Panc1 (cell line): Measurements from ENCODE around the gene ABCG1. TPM values are rescaled to one million over a fixed set of nuclear protein-coding genes. Genes with fewer than 3 reads are reported as not detected.
"Not testable (repeated sequence)": the region's sequence is repeated elsewhere in the genome, so short reads cannot be mapped to it uniquely, and the experiment has no call there.

Experiments
- ATAC-seq: fragments of 200-7000 bp; cut with Tn5 transposase; 2 replicates; pipeline ENCODE4 v1.9.1; 2020; ENCODE audit warnings: mild to moderate bottlenecking, moderate library complexity
- BruUV-seq: library from RNA; stranded (reverse); fragments of 400-500 nt; replicated peaks from 2 replicates; lab custom pipeline; 2021; lab: Mats Ljungman, UMichigan
- CTCF ChIA-PET: fragments of 300-600 bp; sonication (Branson Sonifier 250); formaldehyde crosslinking; loops from one replicate; lab custom pipeline; 2022; ENCODE audit warnings: antibody characterized with exemption; lab: Charles Lee
- POLR2A ChIA-PET: fragments of 300-600 bp; sonication (Branson Sonifier 250); formaldehyde crosslinking; loops from one replicate; lab custom pipeline; 2022; ENCODE audit warnings: antibody characterized with exemption; lab: Charles Lee
- DNase-seq: peaks from one replicate; pipeline ENCODE4 v3.0.0-alpha.2; 2010; ENCODE audit warnings: low read depth, low spot score
- H3K27ac ChIP-seq: 2 replicates; pipeline ENCODE4 v1.5.1; 2011; ENCODE audit warnings: mild to moderate bottlenecking, low read length, inconsistent platforms
- H3K27me3 ChIP-seq: fragments of 200-500 bp; sonication (Bioruptor generic); 2 replicates; pipeline ENCODE4 v1.6.0; 2014; ENCODE audit warnings: low read length, inconsistent platforms; ENCODE audit not compliant: control insufficient read depth, insufficient read depth
- H3K36me3 ChIP-seq: fragments of 200-500 bp; sonication (Bioruptor generic); 2 replicates; pipeline ENCODE4 v1.5.1; 2014; ENCODE audit warnings: inconsistent platforms, mild to moderate bottlenecking, low read length, moderate library complexity; ENCODE audit not compliant: control insufficient read depth, insufficient read depth
- H3K4me1 ChIP-seq: 2 replicates; pipeline ENCODE4 v1.5.1; 2011; ENCODE audit warnings: inconsistent platforms, mild to moderate bottlenecking, low read length, moderate library complexity; ENCODE audit not compliant: control insufficient read depth, insufficient read depth
- H3K4me3 ChIP-seq, 2 experiments: 2 replicates each; pipeline ENCODE4 v1.5.1; 2011 to 2012; ENCODE audit warnings: low read depth in 2 of 2, low read length in 2 of 2, mild to moderate bottlenecking in 2 of 2, inconsistent platforms in 1 of 2, moderate library complexity in 1 of 2
- H3K9me3 ChIP-seq: fragments of 200-500 bp; sonication (Bioruptor generic); 2 replicates; pipeline ENCODE4 v1.5.1; 2014; ENCODE audit warnings: low read depth, mild to moderate bottlenecking, inconsistent platforms, low read length, moderate library complexity; ENCODE audit not compliant: control insufficient read depth, insufficient read depth
- POLR2AphosphoS5 ChIP-seq: IDR thresholded peaks from 2 replicates; pipeline ENCODE4 v1.6.1; 2012; ENCODE audit warnings: mild to moderate bottlenecking, low read depth, low read length, moderate library complexity
- REST ChIP-seq, 2 experiments: IDR thresholded peaks; 2 replicates each; pipeline ENCODE4 v1.6.1; 2011 to 2012; ENCODE audit warnings: low read depth in 2 of 2, control low read depth in 1 of 2, low read length in 1 of 2, mild to moderate bottlenecking in 1 of 2, moderate library complexity in 1 of 2; ENCODE audit not compliant: insufficient read depth in 1 of 2
- SIN3A ChIP-seq: IDR thresholded peaks from 2 replicates; pipeline ENCODE4 v1.6.1; 2012; ENCODE audit warnings: low read depth, mild to moderate bottlenecking, low read length, moderate library complexity, borderline replicate concordance; ENCODE audit not compliant: insufficient read depth
- TCF7L2 ChIP-seq: IDR thresholded peaks from 2 replicates; pipeline ENCODE4 v1.6.1; 2011; ENCODE audit warnings: mild to moderate bottlenecking, low read depth, low read length, inconsistent platforms
- in situ Hi-C: cut with HindIII; loops from 2 replicates; pipeline ENCODE4 v1.10.0; 2016; ENCODE audit warnings: low sequenced_read_pairs, low pct_unique_long_range_greater_than_20kb
- intact Hi-C: fragments of 100-400 bp; cut with micrococcal nuclease; formaldehyde crosslinking; loops from one replicate; pipeline ENCODE4 v1.10.0; 2022; ENCODE audit not compliant: unreplicated experiment
- total RNA-seq: library from RNA; stranded (reverse); gene quantifications from one replicate; pipeline ENCODE4 v1.2.1, GENCODE V29; 2021; ENCODE audit not compliant: unreplicated experiment
- TF ChIP-seq, protein P1 (sequence below): fragments of 450-650 bp; IDR thresholded peaks from 2 replicates; pipeline ENCODE4 v1.5.1; 2017; ENCODE audit warnings: mild to moderate bottlenecking

Gene ABCG1
- total RNA-seq, 1 experiment from 2014 or later = 0.80 TPM

GRCh38 chr21:42291003-42291750, 72.2 kb downstream of the ABCG1 start:
- CTCF ChIA-PET = interaction anchor here (0.5 kb wide), 1 partner anchor 18 kb away, joined by 3 read pairs; no protein-coding TSS in a partner anchor
- BruUV-seq = no TSS peak
- ATAC-seq = no peak

DNA sequence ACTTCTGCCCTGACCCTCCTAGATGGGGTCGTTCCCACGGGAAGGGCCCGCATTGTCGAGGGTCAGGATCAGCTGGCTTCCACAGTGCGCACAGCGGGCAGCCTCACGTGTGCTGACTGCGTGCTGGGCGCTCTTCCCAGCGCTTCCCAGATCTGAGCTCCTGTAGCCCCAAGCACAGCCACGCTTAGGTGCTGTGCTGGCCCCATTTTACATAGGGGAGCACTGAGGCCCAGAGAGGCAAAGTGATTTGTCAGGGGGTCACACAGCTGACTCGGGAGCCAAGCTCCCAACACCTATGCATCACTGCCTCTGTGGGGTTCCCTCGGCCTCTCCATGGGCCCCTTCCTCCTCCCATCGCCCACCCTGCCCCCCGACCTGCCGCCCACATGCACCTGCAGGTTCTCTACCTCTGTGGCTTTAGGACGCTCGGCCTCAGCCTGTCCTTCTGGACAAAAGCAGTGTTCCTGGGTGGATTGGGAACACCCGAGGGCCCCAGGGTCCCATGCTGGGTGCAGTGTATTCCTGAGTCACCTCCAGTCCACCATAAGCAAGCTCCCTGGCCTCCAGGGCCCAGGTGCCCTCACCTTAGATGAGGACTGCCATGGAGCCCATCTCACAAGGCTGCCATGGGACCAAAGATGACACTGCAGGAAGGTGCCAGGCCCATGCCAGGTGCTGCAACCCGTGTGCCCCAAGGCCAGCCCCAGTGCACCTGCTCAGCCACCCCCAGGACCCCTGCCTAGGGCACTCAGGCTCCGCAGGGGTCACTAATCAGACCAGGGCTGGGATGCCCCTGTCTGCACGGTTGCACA, 73.0 kb downstream of the ABCG1 start:
- in situ Hi-C loops (no loop called here), intact Hi-C loops (no loop called here)
- H3K9me3 ChIP-seq = no peaks in the 10 kb centered on the region
- H3K4me1 ChIP-seq = no peaks in the 10 kb centered on the region
- no peak overlapping the region for H3K4me3 ChIP-seq
- ATAC-seq (no peak), DNase-seq (no peak)
- TF ChIP-seq, protein P1, sequence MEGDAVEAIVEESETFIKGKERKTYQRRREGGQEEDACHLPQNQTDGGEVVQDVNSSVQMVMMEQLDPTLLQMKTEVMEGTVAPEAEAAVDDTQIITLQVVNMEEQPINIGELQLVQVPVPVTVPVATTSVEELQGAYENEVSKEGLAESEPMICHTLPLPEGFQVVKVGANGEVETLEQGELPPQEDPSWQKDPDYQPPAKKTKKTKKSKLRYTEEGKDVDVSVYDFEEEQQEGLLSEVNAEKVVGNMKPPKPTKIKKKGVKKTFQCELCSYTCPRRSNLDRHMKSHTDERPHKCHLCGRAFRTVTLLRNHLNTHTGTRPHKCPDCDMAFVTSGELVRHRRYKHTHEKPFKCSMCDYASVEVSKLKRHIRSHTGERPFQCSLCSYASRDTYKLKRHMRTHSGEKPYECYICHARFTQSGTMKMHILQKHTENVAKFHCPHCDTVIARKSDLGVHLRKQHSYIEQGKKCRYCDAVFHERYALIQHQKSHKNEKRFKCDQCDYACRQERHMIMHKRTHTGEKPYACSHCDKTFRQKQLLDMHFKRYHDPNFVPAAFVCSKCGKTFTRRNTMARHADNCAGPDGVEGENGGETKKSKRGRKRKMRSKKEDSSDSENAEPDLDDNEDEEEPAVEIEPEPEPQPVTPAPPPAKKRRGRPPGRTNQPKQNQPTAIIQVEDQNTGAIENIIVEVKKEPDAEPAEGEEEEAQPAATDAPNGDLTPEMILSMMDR = no peak
- TF ChIP-seq SIN3A (no peak), TCF7L2 (no peak), POLR2AphosphoS5 (no peak), REST (IDR thresholded peaks at IDR 0.05; ENCODE audit: insufficient read depth in 1 of 2, low read depth in 2 of 2, low read length in 1 of 2) (no peak)
- no peaks in the 10 kb centered on the region for H3K27me3 ChIP-seq
- POLR2A ChIA-PET = no interaction called here
- no peak overlapping the region for H3K27ac ChIP-seq
- no peaks in the 10 kb centered on the region for H3K36me3 ChIP-seq
- CTCF ChIA-PET = interaction anchor here (0.5 kb wide), 1 partner anchor 18 kb away, joined by 3 read pairs; no protein-coding TSS in a partner anchor
- BruUV-seq = no TSS peak

More at GRCh38 chr21:42291003-42291750, 72.2 kb downstream of the ABCG1 start:
- no peaks in the 10 kb centered on the region for H3K9me3 ChIP-seq
- H3K36me3 ChIP-seq = no peaks in the 10 kb centered on the region
- no peak overlapping the region for H3K27ac ChIP-seq
- no peak for DNase-seq
- TF ChIP-seq TCF7L2 (no peak), SIN3A (no peak), REST (IDR thresholded peaks at IDR 0.05; ENCODE audit: insufficient read depth in 1 of 2, low read depth in 2 of 2, low read length in 1 of 2) (no peak), POLR2AphosphoS5 (no peak)
- TF ChIP-seq, protein P1 = no peak
- intact Hi-C loops = no loop called here
- H3K4me1 ChIP-seq = no peaks in the 10 kb centered on the region
- POLR2A ChIA-PET = no interaction called here
- H3K4me3 ChIP-seq = no peak overlapping the region
- no peaks in the 10 kb centered on the region for H3K27me3 ChIP-seq
- in situ Hi-C loops = no loop called here

- intact Hi-C loops, ATAC-seq, CTCF ChIA-PET: not testable (repeated sequence)
Measured at GRCh38 chr21:42292563-42293142, 73.7 kb downstream of the ABCG1 start.

More at GRCh38 chr21:42292563-42293142, 73.7 kb downstream of the ABCG1 start:
- H3K36me3 ChIP-seq, BruUV-seq, H3K27ac ChIP-seq, POLR2A ChIA-PET, DNase-seq, H3K27me3 ChIP-seq, H3K9me3 ChIP-seq, H3K4me1 ChIP-seq, in situ Hi-C loops, H3K4me3 ChIP-seq: not testable (repeated sequence)
